Neural progenitor cell (in vitro differentiated cells): ENCODE measurements around the gene TNFRSF21. TPM values are rescaled to one million over a fixed set of nuclear protein-coding genes. Genes with fewer than 3 reads are reported as not detected.

Experiments used
- DNase-seq: peaks from one replicate; pipeline ENCODE4 v3.0.0-alpha.2; 2016; ENCODE audit warnings: low spot score
- H2AFZ ChIP-seq: fragments of 200-600 bp; sonication (generic); replicated peaks from 2 replicates; pipeline ENCODE4 v1.6.1; 2016; ENCODE audit warnings: antibody characterized with exemption
- H3F3A ChIP-seq: fragments of 200-600 bp; sonication (generic); 2 replicates; pipeline ENCODE4 v1.6.1; 2016; ENCODE audit warnings: antibody characterized with exemption, low read depth
- H3K27ac ChIP-seq: fragments of 200-600 bp; sonication (generic); 2 replicates; pipeline ENCODE4 v1.5.1; 2016; ENCODE audit warnings: mild to moderate bottlenecking
- H3K27me3 ChIP-seq: fragments of 200-600 bp; sonication (generic); 2 replicates; pipeline ENCODE4 v1.6.1; 2016; ENCODE audit warnings: mild to moderate bottlenecking, moderate library complexity
- H3K36me3 ChIP-seq: fragments of 200-600 bp; sonication (generic); 2 replicates; pipeline ENCODE4 v1.5.1; 2016
- H3K4me1 ChIP-seq: fragments of 200-600 bp; sonication (generic); 2 replicates; pipeline ENCODE4 v1.6.1; 2016; ENCODE audit warnings: mixed run types
- H3K4me2 ChIP-seq: fragments of 200-600 bp; sonication (generic); 2 replicates; pipeline ENCODE4 v1.6.1; 2016
- H3K4me3 ChIP-seq: fragments of 200-600 bp; sonication (generic); 2 replicates; pipeline ENCODE4 v1.5.1; 2016
- H3K79me2 ChIP-seq: fragments of 200-600 bp; sonication (generic); 2 replicates; pipeline ENCODE4 v1.6.1; 2016; ENCODE audit warnings: low read depth
- H3K9ac ChIP-seq: fragments of 200-600 bp; sonication (generic); 2 replicates; pipeline ENCODE4 v1.6.1; 2016
- H3K9me3 ChIP-seq: fragments of 200-600 bp; sonication (generic); 2 replicates; pipeline ENCODE4 v1.5.1; 2016; ENCODE audit warnings: low read depth
- H4K20me1 ChIP-seq: fragments of 200-600 bp; sonication (generic); 2 replicates; pipeline ENCODE4 v1.6.1; 2016; ENCODE audit warnings: low read depth
- H3K27ac Mint-ChIP-seq: 3 replicates; pipeline ENCODE4 v1.8.0; 2021; ENCODE audit warnings: mixed read lengths
- H3K27me3 Mint-ChIP-seq: 2 replicates; pipeline ENCODE4 v1.8.0; 2022; ENCODE audit warnings: low read depth, mild to moderate bottlenecking, inconsistent platforms, moderate library complexity, mixed read lengths; ENCODE audit not compliant: insufficient read depth
- H3K36me3 Mint-ChIP-seq: 3 replicates; pipeline ENCODE4 v1.8.0; 2021; ENCODE audit warnings: mixed read lengths
- H3K4me1 Mint-ChIP-seq: 3 replicates; pipeline ENCODE4 v1.8.0; 2021; ENCODE audit warnings: mixed read lengths
- H3K4me3 Mint-ChIP-seq: 3 replicates; pipeline ENCODE4 v1.8.0; 2021; ENCODE audit warnings: mild to moderate bottlenecking, moderate library complexity, mixed read lengths
- H3K9me3 Mint-ChIP-seq: 3 replicates; pipeline ENCODE4 v1.8.0; 2020; ENCODE audit warnings: mixed read lengths
- EZH2 ChIP-seq: fragments of 200-600 bp; sonication (generic); IDR thresholded peaks from 2 replicates; pipeline ENCODE4 v1.6.1; 2017; ENCODE audit warnings: antibody characterized with exemption, mild to moderate bottlenecking, moderate library complexity
- EZH2phosphoT487 ChIP-seq: fragments of 200-600 bp; sonication (generic); IDR thresholded peaks from 2 replicates; pipeline ENCODE4 v1.6.1; 2017; ENCODE audit warnings: antibody characterized with exemption
- total RNA-seq: library from RNA; depleted of rRNA; stranded (reverse); fragments of >200 nt; gene quantifications from 2 replicates; pipeline ENCODE4 v1.2.3, GENCODE V29; 2015; ENCODE audit warnings: low replicate concordance
- TF ChIP-seq, protein P1 (sequence below): fragments of 200-600 bp; sonication (generic); IDR thresholded peaks from 2 replicates; pipeline ENCODE4 v1.5.1; 2017; ENCODE audit warnings: antibody characterized with exemption, mild to moderate bottlenecking

TNFRSF21 gene
- total RNA-seq, 1 donor from 2014 or later: 16.9 TPM

DNA sequence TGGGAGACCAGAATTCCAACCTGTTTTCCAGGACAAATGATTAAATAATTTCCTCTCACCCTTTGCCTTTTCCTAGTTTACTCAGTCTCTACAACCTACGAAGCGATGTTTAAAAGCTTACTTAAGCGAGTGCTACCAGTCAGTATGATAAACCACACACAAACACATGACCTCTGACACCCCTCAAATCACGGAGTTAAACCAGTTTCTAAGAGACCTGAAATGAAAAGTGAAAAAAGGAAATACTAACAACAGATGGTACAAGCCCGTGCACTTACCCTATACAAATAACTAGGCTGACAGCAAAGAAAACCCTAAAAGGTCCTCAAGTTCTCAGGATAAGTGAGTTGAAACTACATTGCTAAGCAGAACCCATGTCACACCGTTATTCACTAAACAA is 7.7 kb downstream of the TNFRSF21 start:
- Histone ChIP-seq H3K36me3 (no peaks in the 10 kb centered on the region), H3K9ac (no peak overlapping the region), H2AFZ (no peak overlapping the region), H3K4me3 (no peak overlapping the region), H3K4me2 (no peak overlapping the region), H3K27me3 (no peaks in the 10 kb centered on the region), H4K20me1 (peaks cover 18% of the 10 kb centered on the region), H3K9me3 (no peaks in the 10 kb centered on the region), H3K4me1 (peaks cover 5% of the 10 kb centered on the region), H3K79me2 (peaks cover 100% of the 10 kb centered on the region), H3K27ac (no peak overlapping the region), H3F3A (no peaks in the 10 kb centered on the region)
- H3K27ac Mint-ChIP-seq: no peak overlapping the region
- H3K36me3 Mint-ChIP-seq: peaks cover 4% of the 10 kb centered on the region
- H3K4me3 Mint-ChIP-seq: no peak overlapping the region
- TF ChIP-seq, protein P1, sequence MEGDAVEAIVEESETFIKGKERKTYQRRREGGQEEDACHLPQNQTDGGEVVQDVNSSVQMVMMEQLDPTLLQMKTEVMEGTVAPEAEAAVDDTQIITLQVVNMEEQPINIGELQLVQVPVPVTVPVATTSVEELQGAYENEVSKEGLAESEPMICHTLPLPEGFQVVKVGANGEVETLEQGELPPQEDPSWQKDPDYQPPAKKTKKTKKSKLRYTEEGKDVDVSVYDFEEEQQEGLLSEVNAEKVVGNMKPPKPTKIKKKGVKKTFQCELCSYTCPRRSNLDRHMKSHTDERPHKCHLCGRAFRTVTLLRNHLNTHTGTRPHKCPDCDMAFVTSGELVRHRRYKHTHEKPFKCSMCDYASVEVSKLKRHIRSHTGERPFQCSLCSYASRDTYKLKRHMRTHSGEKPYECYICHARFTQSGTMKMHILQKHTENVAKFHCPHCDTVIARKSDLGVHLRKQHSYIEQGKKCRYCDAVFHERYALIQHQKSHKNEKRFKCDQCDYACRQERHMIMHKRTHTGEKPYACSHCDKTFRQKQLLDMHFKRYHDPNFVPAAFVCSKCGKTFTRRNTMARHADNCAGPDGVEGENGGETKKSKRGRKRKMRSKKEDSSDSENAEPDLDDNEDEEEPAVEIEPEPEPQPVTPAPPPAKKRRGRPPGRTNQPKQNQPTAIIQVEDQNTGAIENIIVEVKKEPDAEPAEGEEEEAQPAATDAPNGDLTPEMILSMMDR: no peak
- no peak for TF ChIP-seq EZH2phosphoT487
- no peak for TF ChIP-seq EZH2
- H3K4me1 Mint-ChIP-seq: peaks cover 2% of the 10 kb centered on the region
- no peaks in the 10 kb centered on the region for H3K27me3 Mint-ChIP-seq
- no peaks in the 10 kb centered on the region for H3K9me3 Mint-ChIP-seq
- DNase-seq: no peak

DNA sequence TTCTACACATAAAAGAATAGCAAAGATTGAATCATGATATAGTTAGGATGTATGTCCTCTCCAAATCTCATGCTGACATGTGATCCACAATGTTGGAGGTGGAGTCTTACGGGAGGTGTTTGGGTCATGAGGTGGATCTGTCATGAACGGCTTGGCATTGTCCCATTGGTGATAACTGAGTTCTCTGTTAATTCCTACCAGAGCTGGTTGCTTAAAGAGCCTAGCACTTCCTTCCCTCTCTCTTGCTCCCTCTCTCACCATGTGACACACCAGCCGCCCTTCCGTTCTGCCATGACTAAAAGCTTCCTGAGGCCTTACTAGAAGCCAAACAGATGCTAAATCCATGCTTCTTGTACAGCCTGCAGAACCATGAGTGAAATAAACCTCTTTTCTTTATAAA is 8.3 kb downstream of the TNFRSF21 start:
- no peak for TF ChIP-seq EZH2
- TF ChIP-seq EZH2phosphoT487: no peak
- Mint-ChIP-seq H3K27ac (no peak overlapping the region), H3K4me3 (no peak overlapping the region), H3K9me3 (no peaks in the 10 kb centered on the region), H3K4me1 (peaks cover 2% of the 10 kb centered on the region), H3K36me3 (peaks cover 4% of the 10 kb centered on the region), H3K27me3 (no peaks in the 10 kb centered on the region)
- H3K9ac ChIP-seq: no peak overlapping the region
- H3K4me3 ChIP-seq: no peak overlapping the region
- DNase-seq: no peak
- no peaks in the 10 kb centered on the region for H3K27me3 ChIP-seq
- no peak overlapping the region for H3K4me2 ChIP-seq
- no peaks in the 10 kb centered on the region for H3F3A ChIP-seq
- peaks cover 100% of the 10 kb centered on the region for H3K79me2 ChIP-seq
- H3K36me3 ChIP-seq: no peaks in the 10 kb centered on the region
- H3K4me1 ChIP-seq: peaks cover 9% of the 10 kb centered on the region
- no peak overlapping the region for H2AFZ ChIP-seq
- H3K9me3 ChIP-seq: no peaks in the 10 kb centered on the region
- no peak overlapping the region for H3K27ac ChIP-seq
- H4K20me1 ChIP-seq: peaks cover 13% of the 10 kb centered on the region

DNA sequence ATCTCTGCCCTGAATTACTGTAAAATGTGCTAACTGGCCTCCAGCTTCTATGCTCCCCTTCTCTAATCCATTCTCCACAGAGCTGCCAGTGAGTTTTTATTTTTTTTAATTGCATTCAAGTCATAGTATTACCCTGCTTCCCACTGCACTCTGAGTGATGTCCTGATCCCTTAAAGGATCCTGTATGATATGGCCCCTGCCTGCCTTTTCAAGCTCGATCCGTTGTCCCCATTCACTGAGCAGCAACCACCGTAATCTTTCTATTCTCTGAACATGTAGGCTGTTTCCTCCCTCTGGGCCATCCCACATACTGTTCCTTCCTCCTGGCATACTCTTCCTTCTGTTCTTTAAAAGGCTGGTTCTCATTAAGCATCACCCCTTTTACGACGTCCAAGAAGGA is 9.3 kb downstream of the TNFRSF21 start:
- Histone ChIP-seq H3K27me3 (no peaks in the 10 kb centered on the region), H3K4me2 (no peak overlapping the region), H3K4me1 (peaks cover 18% of the 10 kb centered on the region), H3F3A (no peaks in the 10 kb centered on the region), H3K4me3 (no peak overlapping the region), H3K36me3 (no peaks in the 10 kb centered on the region), H3K27ac (no peak overlapping the region), H3K79me2 (peaks cover 100% of the 10 kb centered on the region), H3K9me3 (no peaks in the 10 kb centered on the region), H3K9ac (no peak overlapping the region), H2AFZ (no peak overlapping the region), H4K20me1 (peaks cover 9% of the 10 kb centered on the region)
- H3K9me3 Mint-ChIP-seq: no peaks in the 10 kb centered on the region
- no peak for DNase-seq
- no peaks in the 10 kb centered on the region for H3K27me3 Mint-ChIP-seq
- H3K4me3 Mint-ChIP-seq: no peak overlapping the region
- no peak overlapping the region for H3K27ac Mint-ChIP-seq
- TF ChIP-seq, protein P1: no peak
- TF ChIP-seq EZH2: no peak
- no peak for TF ChIP-seq EZH2phosphoT487
- peaks cover 4% of the 10 kb centered on the region for H3K36me3 Mint-ChIP-seq
- H3K4me1 Mint-ChIP-seq: no peaks in the 10 kb centered on the region

DNA sequence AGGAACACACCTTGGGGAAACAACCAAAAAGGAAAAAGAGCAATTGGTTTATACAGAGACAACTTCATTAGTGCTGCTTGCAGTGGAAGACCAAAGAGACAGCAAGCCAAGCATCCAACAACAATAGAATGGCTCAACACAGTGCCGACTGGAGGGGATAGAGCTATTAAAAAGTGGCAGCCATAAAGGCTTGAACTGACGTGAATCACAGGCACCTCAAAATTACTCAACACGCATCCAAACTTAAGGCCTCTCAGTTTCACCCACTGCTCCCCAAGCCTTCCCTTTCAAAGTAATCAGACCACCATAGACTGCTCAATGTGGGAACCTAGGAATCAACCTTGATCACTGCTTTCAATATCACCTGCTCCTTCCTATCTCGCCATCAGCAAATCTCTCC is 9.7 kb downstream of the TNFRSF21 start:
- no peaks in the 10 kb centered on the region for H3K36me3 ChIP-seq
- H3K9ac ChIP-seq: no peak overlapping the region
- H3F3A ChIP-seq: no peaks in the 10 kb centered on the region
- peaks cover 23% of the 10 kb centered on the region for H3K4me1 ChIP-seq
- H3K27me3 ChIP-seq: no peaks in the 10 kb centered on the region
- Mint-ChIP-seq H3K36me3 (peaks cover 4% of the 10 kb centered on the region), H3K9me3 (no peaks in the 10 kb centered on the region), H3K27me3 (no peaks in the 10 kb centered on the region), H3K4me3 (no peak overlapping the region), H3K4me1 (peaks cover 4% of the 10 kb centered on the region), H3K27ac (no peak overlapping the region)
- no peaks in the 10 kb centered on the region for H3K9me3 ChIP-seq
- H4K20me1 ChIP-seq: peaks cover 12% of the 10 kb centered on the region
- TF ChIP-seq EZH2phosphoT487: no peak
- no peak for TF ChIP-seq EZH2
- TF ChIP-seq, protein P1: no peak
- no peak overlapping the region for H3K27ac ChIP-seq
- peaks cover 100% of the 10 kb centered on the region for H3K79me2 ChIP-seq
- DNase-seq: no peak
- H2AFZ ChIP-seq: no peak overlapping the region
- no peak overlapping the region for H3K4me3 ChIP-seq
- no peak overlapping the region for H3K4me2 ChIP-seq
